SK-N-SH (cell line): ENCODE measurements around the gene PFKM.

Experiments used
- CTCF ChIP-seq: fragments of 200-600 bp; sonication (generic); IDR thresholded peaks from 2 replicates; pipeline ENCODE4 v1.6.1; 2017; ENCODE audit warnings: antibody characterized with exemption, mild to moderate bottlenecking, moderate library complexity
- MXI1 ChIP-seq: IDR thresholded peaks from 2 replicates; pipeline ENCODE4 v1.6.1; 2012; ENCODE audit warnings: mild to moderate bottlenecking, low read depth, low read length, improper control_type of control experiment
- PBX3 ChIP-seq: IDR thresholded peaks from 2 replicates; pipeline ENCODE4; 2012
- RCOR1 ChIP-seq: fragments of 150-350 bp; IDR thresholded peaks from 2 replicates; pipeline ENCODE4 v1.6.1; 2017; ENCODE audit warnings: antibody characterized with exemption, low read length
- YY1 ChIP-seq: IDR thresholded peaks from 2 replicates; pipeline ENCODE4 v1.4.0; 2012; ENCODE audit warnings: low read depth, mild to moderate bottlenecking

- TF ChIP-seq CTCF (no peak), PBX3 (no peak), RCOR1 (no peak), YY1 (no peak), MXI1 (no peak)
These were observed 43.3 kb upstream of the PFKM start for GRCh38 chr12:48075832-48076231.
